NK-92 treated with Interleukin-12 subunit alpha and Interleukin-12 subunit beta, amount 100 ng/mL, for 24 hours (cell line): ENCODE data around the gene ME3.

Experiments
- DNase-seq: peaks from one replicate; lab custom pipeline; 2025; lab: John Stamatoyannopoulos, UW

Gene ME3

GRCh38 chr11:86514453-86514852, 158.0 kb downstream of the ME3 start:
- DNase-seq, result no peak

- DNase-seq, result no peak
Measured at GRCh38 chr11:86513746-86514373, 158.6 kb downstream of the ME3 start.

- no peak for DNase-seq
Measured at GRCh38 chr11:86513138-86513537, 159.3 kb downstream of the ME3 start.

- DNase-seq, result no peak
Measured at GRCh38 chr11:86511086-86511551, 161.3 kb downstream of the ME3 start.

- DNase-seq, result no peak
Measured at GRCh38 chr11:86510674-86511073, 161.7 kb downstream of the ME3 start.

- no peak for DNase-seq
Measured at GRCh38 chr11:86510097-86510496, 162.3 kb downstream of the ME3 start.

GRCh38 chr11:86509588-86509974, 162.8 kb downstream of the ME3 start:
- no peak for DNase-seq

GRCh38 chr11:86508604-86509587, 163.5 kb downstream of the ME3 start:
- no peak for DNase-seq

GRCh38 chr11:86507249-86507845, 165.1 kb downstream of the ME3 start:
- no peak for DNase-seq

- DNase-seq, result no peak
Measured at GRCh38 chr11:86506235-86506634, 166.2 kb downstream of the ME3 start.

GRCh38 chr11:86503131-86503530, 169.3 kb downstream of the ME3 start:
- DNase-seq, result no peak

GRCh38 chr11:86502137-86502642, 170.2 kb downstream of the ME3 start:
- no peak for DNase-seq

- no peak for DNase-seq
Measured at GRCh38 chr11:86500500-86501140, 171.8 kb downstream of the ME3 start.

- DNase-seq, result no peak
Measured at GRCh38 chr11:86499723-86500129, 172.7 kb downstream of the ME3 start.

GRCh38 chr11:86497836-86498235, 174.6 kb downstream of the ME3 start:
- DNase-seq, result no peak

GRCh38 chr11:86497310-86497709, 175.1 kb downstream of the ME3 start:
- DNase-seq, result no peak

GRCh38 chr11:86495351-86495750, 177.1 kb downstream of the ME3 start:
- DNase-seq, result no peak

- no peak for DNase-seq
Measured at GRCh38 chr11:86492370-86493010, 179.9 kb downstream of the ME3 start.

- DNase-seq, result no peak
Measured at GRCh38 chr11:86491027-86491426, 181.4 kb downstream of the ME3 start.

GRCh38 chr11:86490582-86490981, 181.8 kb downstream of the ME3 start:
- no peak for DNase-seq

- DNase-seq, result no peak
Measured at GRCh38 chr11:86489442-86489841, 183.0 kb downstream of the ME3 start.

GRCh38 chr11:86488553-86488952, 183.9 kb downstream of the ME3 start:
- no peak for DNase-seq
